SHP77 (cell line): ENCODE results near the gene CST7.
A peak's percentile ranks its signal among the peaks of the same experiment; 100 is the strongest.
"Not testable (repeated sequence)": the region's sequence is repeated elsewhere in the genome, so short reads cannot be mapped to it uniquely, and the experiment has no call there.

Experiments
- DNase-seq, 2 experiments: peaks; one replicate each; lab custom pipeline; 2025; lab: John Stamatoyannopoulos, UW

Gene CST7

DNA sequence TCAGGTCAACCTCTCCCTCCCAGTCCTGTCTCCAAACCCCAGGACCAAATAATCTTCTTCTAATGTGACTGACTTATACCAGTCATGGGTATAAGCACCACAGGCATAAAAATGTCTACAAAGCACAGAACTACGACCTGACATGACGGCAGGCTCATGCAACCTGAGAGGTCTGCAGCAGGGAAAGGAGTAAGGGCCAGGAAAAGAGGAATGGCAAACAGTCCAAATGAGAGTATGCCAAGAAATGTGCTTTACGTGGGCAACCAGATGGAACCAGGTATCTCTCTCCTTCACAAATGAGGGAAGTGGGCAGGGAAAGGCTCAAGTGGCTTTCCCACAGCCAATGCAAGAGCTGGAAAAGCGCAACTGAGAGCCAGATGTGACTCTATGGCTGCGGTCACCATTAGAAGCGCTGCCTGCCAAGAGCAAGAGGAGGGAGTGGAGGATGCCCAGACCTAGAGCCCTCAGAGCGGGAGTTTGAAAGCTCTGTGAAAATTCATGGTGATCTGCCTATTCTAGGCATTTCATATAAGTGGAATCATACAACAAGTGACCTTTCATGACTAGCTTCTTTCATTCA is 37.5 kb downstream of the CST7 start:
- no peak for DNase-seq

DNA sequence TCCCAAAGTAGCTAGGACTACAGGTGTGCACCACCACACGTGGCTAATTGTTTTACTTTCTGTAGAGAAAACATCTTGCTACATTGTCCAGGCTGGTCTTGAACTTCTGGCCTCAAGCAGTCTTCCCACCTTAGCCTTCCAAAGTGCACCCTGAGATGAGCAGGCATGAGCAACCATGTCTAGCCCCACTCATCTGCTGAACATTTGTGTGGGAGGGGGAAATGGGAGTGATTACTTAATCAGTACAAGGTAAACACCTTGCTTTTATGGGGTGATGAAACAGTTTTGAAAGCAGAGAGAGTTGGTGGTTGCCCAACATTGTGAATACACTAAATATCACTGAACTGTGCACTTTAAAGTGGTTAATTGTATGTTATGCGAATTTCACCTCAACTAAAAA is 38.2 kb downstream of the CST7 start:
- DNase-seq: no peak

DNA sequence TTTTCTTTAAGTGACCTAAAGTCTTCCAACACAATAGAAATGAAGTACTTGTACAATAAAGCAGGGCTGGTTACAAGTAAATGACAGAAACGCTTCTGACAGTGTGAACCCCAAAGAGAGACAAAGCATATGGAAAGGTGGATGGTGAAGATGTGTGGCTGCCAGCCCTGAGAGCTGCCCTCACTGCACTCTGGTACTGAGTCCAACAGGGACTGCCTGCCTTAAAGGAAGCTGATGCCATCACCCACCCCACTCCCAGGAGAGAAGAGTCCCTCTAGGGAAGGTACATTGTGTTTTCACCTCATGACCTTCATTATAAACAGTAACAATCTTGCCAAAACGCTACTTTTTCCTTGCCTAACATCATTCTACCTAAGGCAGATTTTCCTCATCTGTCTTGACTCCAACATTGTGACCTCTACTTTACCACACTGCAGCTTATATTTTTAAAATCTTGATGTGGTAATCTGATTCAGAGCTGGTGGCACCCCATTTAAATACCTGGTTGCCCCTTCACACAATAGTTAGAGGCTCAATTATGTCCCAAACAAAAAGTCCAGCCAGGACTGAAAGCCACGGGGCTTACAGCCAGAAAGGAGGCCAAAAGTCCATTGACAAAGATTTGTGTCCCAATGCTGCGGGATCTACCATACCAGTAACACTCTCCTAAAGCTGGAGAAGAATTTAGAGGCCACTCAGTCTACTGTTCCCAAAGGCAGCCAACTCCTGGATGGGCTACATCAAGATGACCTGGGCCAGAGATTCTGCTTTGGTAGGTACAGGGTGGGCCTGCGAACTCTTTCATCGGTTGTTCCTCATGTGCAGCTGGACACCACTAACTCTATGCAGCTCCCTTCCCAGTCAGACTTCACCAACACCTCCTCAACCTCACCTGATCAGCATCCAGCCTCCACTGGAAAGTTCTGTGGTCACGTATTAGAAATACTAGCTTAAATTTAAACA is 39.1 kb downstream of the CST7 start:
- no peak for DNase-seq

DNA sequence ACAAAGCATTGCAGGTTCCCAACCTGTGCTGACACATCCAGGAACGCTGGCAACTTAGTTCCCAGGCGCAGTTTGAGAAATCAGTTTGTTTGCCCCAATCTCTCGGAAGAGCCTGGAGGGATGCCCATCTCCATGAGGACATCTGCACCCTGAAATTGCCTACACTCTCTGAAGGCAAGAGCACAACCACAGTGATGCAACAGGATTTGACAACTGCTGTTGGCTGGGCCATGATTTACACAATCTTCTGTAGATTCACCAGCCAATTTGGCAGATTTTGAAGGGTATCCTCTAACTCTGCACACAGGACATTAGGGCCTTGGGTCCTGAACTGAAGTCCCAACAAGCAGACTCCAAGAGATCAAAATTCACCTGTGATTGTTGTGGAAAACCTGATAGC is 40.1 kb downstream of the CST7 start:
- no peak for DNase-seq

DNA sequence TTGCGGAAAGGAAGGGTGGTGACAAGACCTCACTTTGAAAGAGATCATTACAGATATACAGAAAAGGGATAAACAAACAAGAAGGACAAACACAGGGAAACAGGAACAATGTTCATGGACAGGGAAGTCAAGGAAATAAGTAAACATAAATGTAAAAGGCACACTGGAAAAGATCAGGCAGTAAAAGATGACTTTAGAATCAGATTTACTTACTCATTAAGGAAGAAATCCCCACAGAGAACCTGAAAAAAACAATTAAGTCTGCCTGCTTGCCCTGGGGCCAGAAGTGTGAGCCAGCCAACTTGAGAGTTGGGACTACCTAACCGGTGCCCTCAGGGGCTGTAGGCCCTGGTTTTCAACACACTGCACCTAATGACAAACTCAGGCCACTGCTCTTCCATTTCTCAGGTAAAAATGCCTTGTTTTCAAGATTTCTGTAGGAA is 41.8 kb downstream of the CST7 start:
- DNase-seq: no peak

DNA sequence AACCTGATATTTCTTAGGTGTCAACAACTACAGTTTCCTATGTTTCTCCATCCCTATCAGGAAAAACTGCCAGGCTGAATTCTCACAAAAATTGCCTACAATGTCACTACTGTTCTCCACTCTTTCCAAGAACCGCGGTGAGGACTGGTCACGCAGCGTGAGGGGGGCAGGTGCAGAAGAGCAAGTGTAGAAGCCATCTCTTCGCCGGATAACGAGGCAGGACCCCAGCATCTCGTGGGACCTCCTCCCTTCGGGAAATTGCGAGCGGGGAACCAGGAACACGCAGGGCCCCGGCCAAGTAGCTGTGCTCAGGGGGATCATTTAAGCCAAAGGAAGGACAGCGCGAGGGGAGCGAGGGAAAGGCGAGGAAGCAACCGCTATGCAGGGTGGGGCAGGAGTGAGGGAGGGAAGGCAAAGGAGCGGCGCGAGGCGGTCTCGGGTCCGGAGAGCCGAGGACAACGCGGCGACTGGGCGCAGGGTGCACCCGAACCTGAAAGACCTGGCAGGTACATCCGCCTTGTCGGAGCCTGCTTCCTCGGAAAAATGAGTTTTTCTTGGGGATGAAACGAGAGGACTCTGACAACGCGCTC is 42.9 kb downstream of the CST7 start:
- peak; percentile 16 to 39 for DNase-seq

DNA sequence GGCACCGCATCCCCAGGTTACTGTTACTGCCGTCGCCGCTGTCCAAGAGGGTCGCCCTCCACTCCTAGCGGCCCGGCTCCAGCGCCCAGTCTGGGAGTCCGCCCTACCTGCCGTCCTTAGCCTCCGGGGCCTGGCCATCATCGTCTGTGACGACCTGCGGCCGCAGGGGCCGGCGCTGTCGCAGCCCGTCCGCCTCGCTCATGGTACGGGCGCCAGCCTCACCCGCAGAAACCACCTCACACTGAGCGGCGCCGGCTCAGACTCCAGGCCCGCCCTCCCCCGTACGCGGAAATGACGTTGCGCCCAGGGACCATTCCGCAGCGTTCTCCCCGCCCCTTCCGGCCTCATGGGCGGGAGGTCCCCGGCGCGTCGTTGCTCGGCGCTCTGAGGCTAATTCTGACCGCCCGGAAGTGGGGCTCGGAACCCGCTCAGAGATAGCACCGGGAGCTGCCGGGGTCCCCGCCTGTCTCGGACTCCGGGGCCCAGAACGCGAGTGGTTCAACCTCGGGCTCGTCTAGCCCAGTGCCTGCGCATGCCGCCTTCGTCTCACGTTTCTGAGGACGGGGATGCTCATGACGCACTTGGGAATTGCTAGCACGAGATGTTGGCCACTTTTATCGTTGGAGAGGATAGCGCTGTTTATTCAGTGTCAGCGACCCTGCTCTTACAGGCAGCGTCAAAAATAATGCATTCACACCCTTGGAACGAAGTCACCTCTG is 43.6 kb downstream of the CST7 start, which contains the start of gene APMAP:
TSS of gene APMAP (minus strand) at position 265 of the 719 bp plus-strand sequence. CDS start at position 202, 63 bp downstream.
- DNase-seq: peak; percentile 98

DNA sequence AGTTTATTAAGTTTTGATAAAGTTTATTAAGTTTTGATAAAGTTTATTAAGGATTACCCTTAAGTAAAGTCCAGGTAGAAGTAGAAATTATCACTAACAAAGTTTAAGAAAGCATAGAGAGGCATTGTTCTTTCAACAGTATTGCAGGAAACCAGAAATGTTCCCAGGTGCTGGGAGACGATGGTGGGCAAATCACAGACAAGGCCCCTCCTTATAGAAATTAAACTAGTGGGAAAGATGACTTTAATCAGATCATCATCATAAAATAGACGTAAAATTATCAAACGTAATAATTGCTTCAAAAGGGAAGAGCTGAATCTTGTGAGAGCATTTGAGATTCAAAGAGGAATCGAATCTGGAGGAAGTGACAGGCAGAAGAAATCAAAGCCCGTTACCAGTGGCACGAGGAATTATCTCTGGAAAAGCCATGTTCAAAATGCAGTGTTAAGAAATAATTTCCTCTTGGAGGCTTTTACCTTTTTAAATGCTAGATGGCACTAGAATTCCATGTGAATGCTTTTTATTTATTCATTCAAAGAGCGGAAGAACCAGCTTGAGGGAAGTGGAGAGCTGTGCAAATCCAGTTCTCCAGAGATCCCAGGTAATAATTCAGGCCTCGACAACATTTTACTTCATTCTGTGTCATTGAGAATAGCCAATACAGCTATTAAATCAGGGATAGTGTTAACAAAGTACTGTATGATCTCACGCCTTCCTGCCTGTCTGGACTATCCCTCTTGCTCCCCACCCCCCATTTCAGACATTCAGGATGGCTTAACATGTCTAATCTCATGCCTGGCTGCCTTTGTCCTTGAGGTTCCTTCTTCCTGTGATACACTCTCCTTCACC is 44.5 kb downstream of the CST7 start:
- peak; percentile 14 to 35 for DNase-seq

DNA sequence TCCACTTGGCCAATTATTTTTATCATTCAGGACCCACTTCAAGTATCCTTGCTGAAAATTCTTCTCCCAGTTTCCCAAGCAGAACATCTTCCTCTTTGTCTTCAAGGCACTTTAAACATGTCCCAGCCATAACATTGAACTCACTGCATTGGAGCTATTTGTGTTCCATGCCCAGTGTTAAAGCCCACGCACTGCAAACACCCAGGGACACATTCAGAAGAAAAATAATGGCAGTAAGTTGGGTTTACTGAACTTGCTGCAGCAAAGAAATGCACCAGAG is 45.1 kb downstream of the CST7 start:
- DNase-seq: no peak

DNA sequence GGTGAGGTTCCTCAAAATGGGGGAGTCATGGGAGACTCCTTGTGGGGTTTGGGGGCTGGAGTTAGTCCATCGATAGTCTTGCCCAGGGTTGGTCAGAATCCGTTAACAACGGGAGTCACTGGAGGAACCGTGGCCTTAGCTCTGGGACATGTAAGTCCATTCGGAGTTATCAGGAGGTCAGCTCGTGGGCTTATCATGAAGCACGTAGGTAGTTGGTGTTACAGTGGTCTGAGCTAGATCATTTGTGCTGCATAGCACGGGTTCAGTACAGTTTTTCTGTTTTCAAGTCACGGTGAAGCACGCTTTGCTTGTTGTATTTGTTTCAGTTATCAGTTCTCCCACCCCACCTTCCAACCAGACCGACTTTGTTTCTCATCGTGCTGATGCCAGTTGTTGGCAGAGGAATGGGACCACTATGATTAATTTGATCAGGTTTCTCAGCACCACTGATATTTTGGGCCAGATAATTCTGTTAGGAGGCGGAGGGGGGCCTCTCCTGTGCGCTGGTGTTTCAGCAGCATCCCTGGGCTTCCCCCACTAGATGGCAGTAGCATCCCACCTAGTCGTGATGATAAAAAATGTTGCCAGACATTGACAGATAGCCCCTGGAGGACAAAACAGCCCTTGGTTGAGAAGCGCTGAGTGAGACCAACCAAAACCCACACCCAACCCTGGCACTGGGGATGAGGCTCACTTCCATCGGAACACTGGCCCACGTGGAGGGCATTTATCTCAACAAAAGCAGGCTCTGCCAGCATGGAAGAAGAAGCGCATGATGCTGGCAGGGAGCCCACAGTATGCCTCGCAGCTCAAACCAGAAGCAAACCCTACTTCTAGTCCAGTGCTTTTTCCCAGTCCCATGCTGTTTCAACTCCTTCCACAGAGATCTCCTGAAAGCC is 45.6 kb downstream of the CST7 start:
- peak; percentile 81 to 82 for DNase-seq

DNA sequence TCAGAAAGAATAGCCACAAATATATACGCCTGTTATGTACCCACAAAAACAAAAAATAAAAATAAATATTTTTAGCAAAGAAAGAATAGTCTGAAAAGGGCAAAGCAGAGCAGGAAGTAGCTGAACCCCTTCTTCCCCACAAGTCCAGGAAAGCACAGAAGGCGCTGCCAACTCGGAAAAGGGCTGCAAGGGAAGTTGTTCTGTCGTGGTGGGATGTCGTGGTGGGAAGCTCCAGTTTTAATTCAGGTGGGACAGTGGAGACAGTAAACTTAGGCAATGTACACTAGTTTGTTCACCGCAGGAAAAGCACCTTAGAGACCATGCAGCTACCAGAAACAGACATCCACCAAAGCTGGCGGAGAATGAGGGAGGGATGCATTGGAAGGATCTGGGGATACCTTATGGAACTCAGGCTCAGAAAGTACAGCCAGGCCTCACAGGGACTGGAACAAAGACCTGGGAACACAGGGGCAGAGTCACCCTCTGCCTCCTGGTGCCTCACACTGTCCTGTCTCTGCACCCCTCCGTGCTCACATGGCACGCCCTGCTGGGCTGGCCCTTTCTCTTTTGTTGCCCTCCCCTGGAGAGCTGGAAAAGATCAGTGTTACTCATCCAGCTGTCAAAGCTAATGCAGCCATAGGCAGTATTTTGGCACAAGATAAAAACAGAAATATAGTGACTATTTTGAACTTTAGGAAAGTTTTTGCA is 46.8 kb downstream of the CST7 start:
- DNase-seq: no peak

DNA sequence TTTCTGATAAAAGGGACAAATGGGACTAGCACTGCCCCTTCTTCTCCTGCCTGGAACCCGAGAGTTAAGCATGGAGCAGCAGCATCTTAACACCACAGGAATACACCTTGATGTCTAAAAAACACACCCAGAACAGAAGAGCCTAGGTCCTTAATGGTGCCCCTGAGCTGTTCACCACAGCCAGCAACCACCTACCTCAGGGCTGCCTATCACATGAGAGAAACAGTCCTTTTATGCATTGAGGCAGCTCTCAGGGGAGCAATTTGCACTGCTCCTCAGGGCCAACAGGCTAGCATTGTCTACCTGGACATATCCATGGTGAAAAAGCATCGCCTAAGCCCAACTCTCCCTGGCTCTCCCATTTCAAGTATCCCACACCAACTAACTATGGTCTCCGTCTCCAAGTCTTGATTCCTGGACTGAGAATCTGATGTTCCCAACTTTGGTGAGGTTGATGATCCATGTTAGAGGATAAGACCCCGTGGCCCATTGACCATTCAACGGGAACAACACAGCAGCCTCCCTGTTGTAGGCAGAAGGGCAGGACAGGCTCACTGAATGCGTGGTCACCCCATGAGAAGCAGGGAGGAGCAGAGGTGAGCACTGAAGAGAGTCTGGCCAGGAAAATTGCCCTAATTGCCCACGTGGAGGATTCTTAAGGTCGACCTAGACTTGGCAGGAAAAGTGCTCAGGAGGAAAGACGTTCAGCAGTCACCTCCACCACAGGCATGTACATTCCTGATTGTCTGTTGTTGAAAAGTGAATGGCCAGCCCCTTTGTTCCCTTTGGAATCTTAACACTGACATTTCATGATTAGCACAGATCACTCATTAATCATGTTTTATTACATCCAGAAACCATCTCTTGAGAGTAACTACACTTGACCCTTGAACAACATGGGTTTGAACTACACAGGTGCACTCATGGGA is 47.6 kb downstream of the CST7 start:
- DNase-seq: no peak

DNA sequence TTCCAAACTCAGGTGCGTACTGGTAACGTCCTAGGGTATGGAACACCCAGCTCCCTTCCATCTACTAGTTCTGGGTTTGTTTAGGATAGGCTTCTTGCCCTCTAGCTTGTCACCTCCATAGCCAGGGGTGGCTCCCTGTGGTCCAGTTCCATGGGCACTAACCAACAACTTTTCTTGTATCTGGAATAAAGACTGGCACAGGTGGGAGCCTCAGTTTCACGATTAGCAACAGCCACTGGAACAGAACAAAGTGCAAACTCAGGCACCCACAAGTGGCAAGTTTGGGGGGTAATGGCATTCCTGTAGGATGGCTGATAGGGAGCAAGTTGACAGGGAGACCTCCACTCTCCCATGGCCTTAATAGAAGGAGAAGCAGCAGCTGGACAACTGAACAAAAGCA is 49.1 kb downstream of the CST7 start:
- DNase-seq: no peak

DNA sequence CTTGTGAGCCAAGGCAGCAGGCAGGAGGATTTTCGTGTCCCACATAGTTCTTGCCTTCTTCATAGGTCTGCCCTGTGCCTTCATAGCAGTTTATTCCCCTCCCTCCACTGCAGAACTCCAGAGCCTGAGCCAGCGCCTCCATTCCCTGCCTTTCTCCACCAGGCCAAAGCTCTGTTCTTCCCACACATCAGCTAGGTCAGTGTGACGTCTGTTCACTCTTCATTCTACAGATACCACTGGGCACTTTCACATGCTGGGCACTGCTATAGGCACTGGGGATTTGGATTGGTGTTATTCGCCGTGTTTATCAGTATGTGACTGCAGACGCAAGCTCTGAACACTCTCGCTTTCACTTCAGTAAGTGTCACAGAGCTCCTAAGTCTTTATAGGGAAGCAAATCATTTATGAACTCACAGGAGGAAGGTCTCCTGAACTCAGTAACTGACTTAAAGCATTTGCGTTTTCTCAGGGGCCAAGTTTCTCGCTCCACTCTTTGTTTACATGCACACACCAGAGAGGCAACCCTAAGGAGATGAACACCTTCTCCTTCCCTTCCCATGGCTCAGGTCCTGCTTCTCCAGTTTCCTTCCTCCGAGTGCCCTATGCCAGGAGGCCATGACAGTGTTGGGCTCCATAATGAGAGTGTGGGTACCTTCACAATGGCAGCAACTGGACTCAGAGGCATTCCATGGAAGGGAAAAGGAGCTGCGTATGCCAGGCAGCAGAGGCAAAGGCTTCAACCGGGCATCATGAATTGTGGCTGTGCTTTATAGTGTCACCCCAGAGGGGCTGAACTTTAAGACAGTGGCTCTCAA is 49.8 kb downstream of the CST7 start:
- no peak for DNase-seq

DNA sequence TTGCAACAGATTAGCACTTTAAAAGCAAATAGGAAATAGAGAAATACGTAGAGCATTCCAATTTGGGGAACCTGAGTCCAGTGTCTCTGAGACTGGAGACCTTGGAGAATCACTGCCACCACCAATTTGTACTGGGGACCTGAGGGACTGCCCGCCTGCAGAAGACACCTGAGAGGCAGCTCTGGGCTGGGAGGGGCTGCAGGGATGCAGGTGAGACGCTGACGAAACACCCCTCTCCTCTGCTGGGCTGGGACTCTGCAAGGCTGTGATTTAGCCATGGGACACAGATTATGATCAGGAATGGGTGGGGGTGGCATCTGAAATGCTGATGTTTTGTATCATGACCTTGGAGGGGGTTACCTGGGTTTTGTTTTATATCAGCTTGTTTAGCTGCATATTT is 50.5 kb downstream of the CST7 start:
- DNase-seq: no peak

DNA sequence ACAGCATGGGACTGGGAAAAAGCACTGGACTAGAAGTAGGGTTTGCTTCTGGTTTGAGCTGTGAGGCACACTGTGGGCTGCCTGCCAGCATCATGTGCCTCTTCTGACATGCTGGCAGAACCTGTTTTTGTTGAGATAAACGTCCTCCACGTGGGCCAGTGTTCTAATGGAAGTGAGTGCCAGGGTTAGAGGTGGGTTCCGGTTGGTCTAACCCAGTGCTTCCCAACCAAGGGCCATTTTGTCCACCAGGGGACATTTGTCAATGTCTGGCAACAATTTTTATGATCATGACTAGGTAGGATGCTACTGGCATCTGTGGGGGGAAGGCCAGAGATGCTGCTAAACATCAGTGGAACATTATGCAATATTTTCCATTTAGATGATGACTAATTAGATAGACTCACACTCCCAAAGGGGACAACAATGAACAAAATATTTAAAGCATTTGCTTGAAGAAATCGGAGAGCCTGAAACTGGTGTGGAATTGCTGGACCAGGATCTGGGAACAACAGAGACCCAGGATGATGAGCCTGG is 51.3 kb downstream of the CST7 start:
- DNase-seq: no peak

DNA sequence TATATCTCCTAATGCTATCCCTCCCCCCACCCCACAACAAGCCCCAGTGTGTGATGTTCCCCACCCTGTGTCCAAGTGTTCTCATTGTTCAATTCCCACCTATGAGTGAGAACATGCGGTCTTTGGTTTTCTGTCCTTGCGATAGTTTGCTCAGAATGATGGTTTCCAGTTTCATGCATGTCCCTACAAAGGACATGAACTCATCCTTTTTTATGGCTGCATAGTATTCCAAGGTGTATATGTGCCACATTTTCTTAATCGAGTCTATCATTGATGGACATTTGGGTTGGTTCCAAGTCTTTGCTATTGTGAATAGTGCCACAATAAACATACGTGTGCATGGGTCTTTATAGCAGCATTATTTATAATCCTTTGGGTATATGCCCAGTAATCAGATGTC is 52.3 kb downstream of the CST7 start:
- DNase-seq: not testable (repeated sequence)

DNA sequence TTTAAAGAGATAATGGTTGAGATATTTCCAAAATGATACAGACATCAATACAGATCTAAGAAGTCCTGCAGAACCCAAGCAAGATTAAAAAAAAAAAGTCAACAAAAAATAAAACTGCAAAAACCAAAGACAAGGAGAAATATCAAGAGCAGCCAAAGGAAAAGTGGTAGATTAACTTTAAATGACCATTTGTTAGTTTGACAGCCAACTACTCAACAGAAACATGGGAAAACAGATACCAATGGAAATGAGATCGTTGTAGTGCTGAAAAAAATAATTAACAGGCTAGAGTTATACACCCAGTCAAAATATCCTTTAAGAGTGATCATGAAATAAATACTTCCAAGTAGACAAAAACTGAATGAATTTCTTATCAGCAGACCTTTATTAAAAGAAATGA is 53.9 kb downstream of the CST7 start:
- DNase-seq: no peak
